H54 (cell line): ENCODE measurements around the gene SBF1.

Experiments used
- DNase-seq: peaks from one replicate; pipeline ENCODE4 v3.0.0; 2011; ENCODE audit warnings: low spot score, mixed read lengths; ENCODE audit not compliant: insufficient read length
- FAIRE-seq: peaks from 3 replicates; lab custom pipeline; 2011; peaks lifted over from hg19 to GRCh38; lab: Jason Lieb, UNC
- POLR2A ChIP-seq: IDR thresholded peaks from 2 replicates; pipeline ENCODE4 v1.6.1; 2011; ENCODE audit warnings: low read depth, mild to moderate bottlenecking, low read length

The SBF1 gene

GRCh38 chr22:50517495-50518260, 42.8 kb upstream of the SBF1 start:
- DNase-seq (no peak), FAIRE-seq (no peak)
- TF ChIP-seq POLR2A, result no peak

DNA sequence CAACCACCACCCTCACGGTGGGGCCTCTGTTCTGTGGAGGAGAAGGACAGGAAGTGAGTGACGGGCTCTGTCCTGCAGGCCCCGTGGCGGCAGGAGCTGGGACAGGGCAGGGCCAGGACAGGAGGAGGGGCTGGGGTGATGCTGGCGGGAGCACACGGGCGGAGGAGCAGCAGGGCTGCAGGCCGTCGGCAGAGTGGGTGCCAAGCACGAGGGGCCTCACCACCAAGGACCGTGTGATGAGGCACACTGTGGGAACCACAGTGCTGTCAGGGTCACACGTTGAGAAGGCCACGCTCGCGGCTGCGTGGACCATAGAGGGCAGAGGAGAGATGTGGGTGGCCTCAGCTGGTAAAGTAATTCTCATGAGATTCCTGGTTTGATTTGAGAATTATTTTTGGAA, 42.1 kb upstream of the SBF1 start:
- TF ChIP-seq POLR2A, result no peak
- DNase-seq, result no peak
- FAIRE-seq, result no peak

- FAIRE-seq (no peak), DNase-seq (no peak)
- no peak for TF ChIP-seq POLR2A
These were observed 41.2 kb upstream of the SBF1 start for GRCh38 chr22:50516068-50516467.

DNA sequence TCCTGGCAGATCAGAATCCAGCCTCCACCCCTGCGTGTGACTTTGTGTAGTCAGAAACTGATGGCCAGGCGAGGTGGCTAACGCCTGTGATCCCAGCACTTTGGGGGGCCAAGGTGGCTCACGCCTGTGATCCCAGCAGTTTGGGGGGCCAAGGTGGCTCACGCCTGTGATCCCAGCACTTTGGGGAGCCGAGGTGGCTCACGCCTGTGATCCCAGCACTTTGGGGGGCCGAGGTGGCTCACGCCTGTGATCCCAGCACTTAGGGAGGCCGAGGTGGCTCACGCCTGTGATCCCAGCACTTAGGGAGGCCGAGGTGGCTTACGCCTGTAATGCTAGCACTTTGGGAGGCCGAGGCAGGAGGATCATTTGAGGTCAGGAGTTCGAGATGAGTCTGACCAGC, 38.3 kb upstream of the SBF1 start:
- TF ChIP-seq POLR2A, result no peak
- DNase-seq (no peak), FAIRE-seq (no peak)

DNA sequence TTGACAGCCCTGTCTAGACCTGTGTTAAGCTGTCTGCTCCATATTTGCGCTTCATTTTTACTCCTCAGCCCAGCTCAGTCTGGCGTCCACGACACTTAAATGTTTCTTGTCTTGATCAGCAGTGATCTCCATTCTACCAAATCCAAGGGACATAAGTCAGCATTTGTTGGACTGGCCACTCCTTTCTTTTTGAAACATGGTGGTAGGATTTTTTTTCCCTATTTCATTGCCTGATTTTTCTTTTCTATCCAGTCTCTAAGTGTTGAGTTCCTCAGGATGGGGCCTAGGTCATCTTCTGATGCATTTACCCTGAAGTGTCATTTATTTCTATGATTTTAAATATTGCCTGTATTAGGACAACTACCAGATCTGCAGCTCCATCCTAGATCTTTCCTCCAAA, 34.1 kb upstream of the SBF1 start:
- FAIRE-seq, result no peak
- no peak for TF ChIP-seq POLR2A
- no peak for DNase-seq

- TF ChIP-seq POLR2A, result peak; percentile 66
- DNase-seq, result peak; percentile 90
- no peak for FAIRE-seq
These were observed 33.4 kb upstream of the SBF1 start, which contains the start of gene NCAPH2 for GRCh38 chr22:50507991-50508884. Gene NCAPH2, plus strand, starts transcription at chr22:50508224. Its CDS starts 114 bp downstream, at chr22:50508338.

GRCh38 chr22:50507421-50507990, 32.7 kb upstream of the SBF1 start, which contains the start of gene LMF2:
Gene LMF2, minus strand, starts transcription at chr22:50507702. Its CDS starts 27 bp downstream, at chr22:50507675.
- DNase-seq, result peak; percentile 66
- no peak for FAIRE-seq
- TF ChIP-seq POLR2A, result peak; percentile 71

DNA sequence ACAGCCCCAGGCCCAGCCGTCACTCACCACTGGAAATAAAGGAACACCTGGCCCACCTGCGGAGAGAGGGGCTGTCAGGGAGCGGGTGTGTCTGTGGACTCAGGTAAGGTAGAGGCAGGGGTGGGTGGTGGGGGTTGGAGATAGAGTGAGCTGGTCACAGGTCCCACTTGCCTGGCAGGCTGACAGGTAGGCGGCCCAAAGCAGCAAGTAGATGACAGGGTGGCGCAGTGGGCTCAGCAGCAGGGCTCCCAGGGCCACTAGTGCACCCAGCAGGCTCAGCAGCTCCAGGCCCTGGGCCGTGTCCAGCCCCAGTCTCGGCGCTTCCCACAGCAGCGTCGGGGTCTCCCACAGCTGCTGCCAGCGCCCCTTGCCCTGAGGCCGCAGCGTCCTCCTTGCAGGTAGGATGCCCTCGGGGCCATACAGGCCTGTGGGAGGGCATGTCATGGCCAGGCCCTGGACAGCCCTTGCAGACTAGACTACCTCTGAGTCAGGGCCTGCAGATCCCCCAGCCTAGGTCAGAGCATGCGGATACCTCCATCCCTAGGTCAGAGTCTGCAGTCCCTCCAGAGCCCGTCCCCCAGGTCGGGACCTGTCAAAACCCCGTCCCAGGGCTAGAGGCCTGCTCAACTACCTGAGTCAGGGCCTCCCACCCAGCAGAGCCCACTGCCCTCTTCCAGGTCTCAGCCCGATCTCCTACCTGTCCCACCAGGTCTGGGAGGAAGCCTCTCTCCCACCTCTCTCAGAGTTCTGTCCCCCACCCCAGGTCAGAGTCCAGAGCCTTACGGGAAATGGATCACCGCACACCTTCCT, 32.0 kb upstream of the SBF1 start:
- no peak for FAIRE-seq
- no peak for TF ChIP-seq POLR2A
- no peak for DNase-seq

GRCh38 chr22:50505776-50506610, 31.2 kb upstream of the SBF1 start:
- no peak for TF ChIP-seq POLR2A
- FAIRE-seq, result no peak
- no peak for DNase-seq

GRCh38 chr22:50505276-50505775, 30.5 kb upstream of the SBF1 start:
- TF ChIP-seq POLR2A, result no peak
- DNase-seq (no peak), FAIRE-seq (no peak)

GRCh38 chr22:50504369-50505211, 29.8 kb upstream of the SBF1 start:
- FAIRE-seq, result no peak
- TF ChIP-seq POLR2A, result no peak
- no peak for DNase-seq
